Large intestine (tissue), 3 donors: ENCODE results near the gene SLF2. TPM values are rescaled to one million over a fixed set of nuclear protein-coding genes. Genes with fewer than 3 reads are reported as not detected.

ENCODE experiments used
- DNase-seq, 2 donors: peaks; one replicate each; pipeline versions ENCODE4 v3.0.0 to v3.0.0-alpha.2; 2013
- H3K27ac ChIP-seq: one replicate; pipeline ENCODE4 v1.5.1; 2013; ENCODE audit warnings: low read length
- H3K27me3 ChIP-seq: 2 replicates; pipeline ENCODE4 v1.6.1; 2013; ENCODE audit warnings: low read length; ENCODE audit not compliant: control insufficient read depth, insufficient read depth
- H3K36me3 ChIP-seq: 2 replicates; pipeline ENCODE4 v1.6.1; 2013; ENCODE audit warnings: low read length; ENCODE audit not compliant: control insufficient read depth, insufficient read depth
- H3K4me1 ChIP-seq: one replicate; pipeline ENCODE4 v1.6.1; 2013; ENCODE audit warnings: low read length; ENCODE audit not compliant: control insufficient read depth, insufficient read depth
- H3K4me3 ChIP-seq: one replicate; pipeline ENCODE4 v1.5.1; 2013; ENCODE audit warnings: low read length
- H3K9me3 ChIP-seq: one replicate; pipeline ENCODE4 v1.6.1; 2013; ENCODE audit warnings: mild to moderate bottlenecking, low read depth, low read length, moderate library complexity; ENCODE audit not compliant: control insufficient read depth
- WGBS: methylation state at CpG from one replicate; pipeline ENCODE4 v1.1.5; 2013; ENCODE audit warnings: low lambda C conversion rate; ENCODE audit not compliant: insufficient coverage; 5-methylcytosine and 5-hydroxymethylcytosine counted together
- polyA plus RNA-seq: library from polyadenylated mRNA; unstranded; fragments of 120-200 nt; gene quantifications from one replicate; pipeline ENCODE4 v1.2.1, GENCODE V29; 2013

Gene SLF2
- polyA plus RNA-seq, 1 donor: 29.1 TPM

DNA sequence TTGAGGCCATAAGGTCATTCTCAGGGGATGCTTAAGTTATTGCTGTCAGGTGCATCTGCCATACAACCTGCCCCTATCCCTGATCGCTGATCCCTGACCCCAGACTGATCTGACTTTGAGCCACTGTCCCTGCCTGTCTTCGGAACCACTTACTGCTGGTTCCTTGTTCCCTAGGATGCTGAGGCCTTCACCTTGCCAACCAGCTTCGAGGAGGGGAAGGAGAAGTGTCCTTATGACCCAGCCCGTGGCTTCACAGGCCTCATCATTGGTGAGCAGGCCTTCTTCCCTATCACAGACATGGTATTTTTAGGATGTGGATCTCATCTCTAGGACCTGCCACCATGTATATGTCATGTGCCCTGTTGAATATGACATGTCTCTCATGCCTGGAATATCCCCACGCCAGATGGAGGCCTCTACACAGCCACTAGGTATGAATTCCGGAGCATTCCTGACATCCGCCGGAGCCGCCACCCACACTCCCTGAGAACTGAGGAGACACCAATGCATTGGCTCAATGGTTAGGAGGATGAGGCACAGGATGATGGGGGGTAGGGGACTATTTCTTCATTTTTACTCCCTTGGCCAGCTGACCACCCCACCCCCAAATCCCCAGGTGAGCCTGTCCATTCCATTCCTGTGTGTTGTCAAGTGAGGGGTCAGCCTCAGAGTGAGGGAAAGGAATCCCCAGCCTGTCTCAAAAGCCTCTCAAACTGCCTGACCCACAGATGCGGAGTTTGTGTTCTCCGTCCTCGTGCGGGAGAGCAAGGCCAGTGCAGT is 65.5 kb downstream of the SLF2 start:
- no peak overlapping the region for H3K4me3 ChIP-seq
- H3K4me1 ChIP-seq: no peaks in the 10 kb centered on the region
- no peaks in the 10 kb centered on the region for H3K9me3 ChIP-seq
- peaks cover 90% of the 10 kb centered on the region for H3K36me3 ChIP-seq
- H3K27ac ChIP-seq: no peak overlapping the region
- H3K27me3 ChIP-seq: no peaks in the 10 kb centered on the region
- WGBS: no CpG with 5 or more reads among the region's 13 CpGs
- DNase-seq: no peak

DNA sequence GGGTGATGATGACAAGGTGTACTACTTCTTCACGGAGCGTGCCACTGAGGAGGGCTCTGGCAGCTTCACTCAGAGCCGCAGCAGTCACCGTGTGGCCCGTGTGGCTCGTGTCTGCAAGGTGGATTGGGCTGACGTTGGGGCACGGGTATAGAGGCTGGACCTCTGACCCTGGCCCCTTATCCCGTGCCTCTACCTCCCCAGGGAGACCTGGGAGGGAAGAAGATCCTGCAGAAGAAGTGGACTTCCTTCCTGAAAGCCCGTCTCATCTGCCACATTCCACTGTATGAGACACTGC is 66.1 kb downstream of the SLF2 start:
- Histone ChIP-seq H3K27me3 (no peaks in the 10 kb centered on the region), H3K4me1 (no peaks in the 10 kb centered on the region), H3K9me3 (no peaks in the 10 kb centered on the region), H3K4me3 (no peak overlapping the region), H3K27ac (no peak overlapping the region), H3K36me3 (peaks cover 88% of the 10 kb centered on the region)
- no peak for DNase-seq
- WGBS: no CpG with 5 or more reads among the region's 10 CpGs

DNA sequence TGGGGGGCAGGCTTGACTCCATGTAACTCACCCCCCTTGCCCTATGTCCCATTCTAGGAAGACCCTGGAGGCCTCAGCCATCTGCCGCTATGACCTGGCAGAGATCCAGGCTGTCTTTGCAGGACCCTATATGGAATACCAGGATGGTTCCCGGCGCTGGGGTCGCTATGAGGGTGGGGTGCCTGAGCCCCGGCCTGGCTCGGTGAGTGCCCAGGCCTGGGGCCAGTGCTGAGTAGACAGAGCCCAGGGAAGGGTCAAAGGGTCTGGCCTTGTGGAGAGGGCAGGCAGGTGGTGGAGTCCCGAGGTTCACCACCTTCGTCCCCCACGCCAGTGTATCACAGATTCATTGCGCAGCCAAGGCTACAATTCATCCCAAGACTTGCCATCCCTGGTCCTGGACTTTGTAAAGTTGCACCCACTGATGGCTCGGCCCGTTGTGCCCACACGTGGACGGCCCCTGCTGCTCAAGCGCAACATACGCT is 67.1 kb downstream of the SLF2 start:
- WGBS: no CpG with 5 or more reads among the region's 16 CpGs
- Histone ChIP-seq H3K4me1 (no peaks in the 10 kb centered on the region), H3K27ac (no peak overlapping the region), H3K36me3 (peaks cover 90% of the 10 kb centered on the region), H3K9me3 (no peaks in the 10 kb centered on the region), H3K27me3 (no peaks in the 10 kb centered on the region), H3K4me3 (no peak overlapping the region)
- DNase-seq: no peak

DNA sequence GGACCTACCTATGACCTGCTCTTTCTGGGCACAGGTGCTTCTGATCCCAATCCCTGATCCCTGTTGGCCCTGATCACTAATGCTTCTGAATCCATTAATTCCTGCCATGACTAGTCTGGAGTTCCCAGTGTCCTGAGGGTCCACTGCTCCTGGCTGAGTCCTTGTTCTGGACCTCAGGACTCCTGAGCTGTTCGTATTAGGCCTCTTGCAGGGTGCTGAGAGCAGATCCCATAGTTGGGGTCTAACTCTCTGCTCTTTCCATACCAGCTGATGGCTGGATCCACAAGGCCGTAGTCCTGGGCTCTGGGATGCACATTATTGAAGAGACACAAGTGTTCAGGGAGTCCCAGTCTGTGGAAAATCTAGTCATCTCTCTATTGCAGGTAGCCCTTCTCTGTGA is 67.5 kb downstream of the SLF2 start:
- Histone ChIP-seq H3K27ac (no peak overlapping the region), H3K4me3 (no peak overlapping the region), H3K4me1 (peaks cover 4% of the 10 kb centered on the region), H3K27me3 (no peaks in the 10 kb centered on the region), H3K9me3 (no peaks in the 10 kb centered on the region), H3K36me3 (peaks cover 90% of the 10 kb centered on the region)
- no peak for DNase-seq
- no CpG with 5 or more reads among the region's 2 CpGs for WGBS

DNA sequence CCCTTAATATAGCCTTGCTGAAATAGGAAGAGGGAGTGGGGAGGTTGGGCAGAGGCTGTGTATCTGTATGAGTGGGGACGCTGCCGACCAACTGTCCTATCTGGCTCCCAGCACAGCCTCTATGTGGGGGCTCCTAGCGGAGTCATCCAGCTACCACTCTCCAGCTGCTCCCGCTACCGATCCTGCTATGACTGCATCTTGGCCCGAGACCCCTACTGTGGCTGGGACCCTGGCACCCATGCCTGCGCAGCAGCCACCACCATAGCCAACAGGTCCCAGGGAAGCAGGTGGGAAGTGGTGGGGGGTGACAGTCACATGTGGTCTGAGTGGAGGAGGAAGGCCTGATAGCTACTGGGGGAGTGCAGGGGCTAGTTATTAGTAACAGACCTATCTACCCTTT is 67.9 kb downstream of the SLF2 start:
- H3K4me3 ChIP-seq: no peak overlapping the region
- H3K36me3 ChIP-seq: peaks cover 89% of the 10 kb centered on the region
- H3K9me3 ChIP-seq: no peaks in the 10 kb centered on the region
- no peaks in the 10 kb centered on the region for H3K27me3 ChIP-seq
- no CpG with 5 or more reads among the region's 7 CpGs for WGBS
- no peak for DNase-seq
- H3K27ac ChIP-seq: no peak overlapping the region
- peaks cover 8% of the 10 kb centered on the region for H3K4me1 ChIP-seq

DNA sequence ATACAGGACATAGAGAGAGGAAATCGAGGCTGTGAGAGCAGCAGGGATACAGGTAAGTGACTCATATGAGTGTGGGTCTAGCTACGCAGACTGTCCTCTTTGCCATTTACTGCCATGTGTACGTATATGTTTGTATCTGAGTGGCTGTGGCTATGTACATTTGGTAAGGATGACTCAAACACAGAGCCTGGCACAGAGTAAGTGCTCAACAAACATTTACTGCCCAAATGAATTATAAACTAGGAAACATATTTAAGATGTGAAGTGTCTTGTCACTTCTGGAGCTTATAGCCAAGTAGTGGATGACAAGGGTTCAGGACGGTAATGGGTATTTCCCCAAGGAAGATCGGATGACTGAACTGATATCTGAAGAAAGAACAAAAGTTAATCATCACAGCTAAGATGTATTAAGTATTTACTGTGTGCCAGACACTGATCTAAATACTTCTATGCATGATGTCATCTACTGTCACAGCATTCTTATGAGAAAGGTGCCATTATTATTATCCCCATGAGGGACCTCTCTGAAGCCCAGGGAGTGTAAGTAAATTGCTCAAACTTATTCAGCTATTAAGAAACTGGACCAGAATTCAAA is 68.5 kb downstream of the SLF2 start:
- no peak for DNase-seq
- H3K27ac ChIP-seq: no peak overlapping the region
- peaks cover 88% of the 10 kb centered on the region for H3K36me3 ChIP-seq
- no peaks in the 10 kb centered on the region for H3K9me3 ChIP-seq
- no CpG with 5 or more reads among the region's 5 CpGs for WGBS
- H3K27me3 ChIP-seq: no peaks in the 10 kb centered on the region
- H3K4me3 ChIP-seq: no peak overlapping the region
- peaks cover 14% of the 10 kb centered on the region for H3K4me1 ChIP-seq

DNA sequence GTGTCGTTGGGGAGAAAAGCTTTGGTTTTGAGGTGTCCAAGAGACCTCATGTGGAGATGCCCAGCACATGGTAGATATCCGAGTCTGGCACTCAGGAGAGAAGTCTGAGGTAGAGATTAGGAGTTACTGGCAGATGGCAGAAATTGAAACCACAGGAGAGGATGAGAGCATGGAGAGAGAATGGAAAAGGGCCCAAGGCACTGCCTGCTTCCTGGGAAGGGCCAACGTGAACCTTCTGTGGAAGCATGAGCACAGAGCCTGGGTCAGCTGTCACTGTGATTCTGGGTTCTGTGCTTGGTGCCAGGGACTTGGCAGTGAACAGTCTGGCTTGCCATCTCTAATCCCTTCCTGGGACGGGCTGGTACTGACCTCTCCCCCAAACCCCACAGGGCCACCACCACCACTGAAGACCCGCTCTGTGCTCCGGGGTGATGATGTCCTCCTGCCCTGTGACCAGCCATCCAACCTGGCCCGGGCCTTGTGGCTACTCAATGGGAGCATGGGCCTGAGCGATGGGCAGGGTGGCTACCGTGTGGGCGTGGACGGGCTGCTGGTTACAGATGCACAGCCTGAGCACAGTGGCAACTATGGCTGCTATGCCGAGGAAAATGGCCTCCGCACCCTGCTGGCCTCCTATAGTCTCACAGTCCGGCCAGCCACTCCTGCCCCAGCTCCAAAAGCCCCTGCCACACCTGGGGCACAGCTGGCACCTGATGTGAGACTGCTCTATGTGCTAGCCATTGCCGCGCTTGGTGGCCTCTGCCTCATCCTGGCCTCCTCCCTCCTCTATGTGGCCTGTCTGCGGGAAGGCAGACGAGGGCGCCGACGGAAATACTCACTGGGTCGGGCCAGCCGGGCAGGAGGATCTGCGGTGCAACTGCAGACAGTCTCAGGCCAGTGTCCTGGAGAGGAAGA is 70.4 kb downstream of the SLF2 start:
- WGBS: 100% methylated on average over 1 of the region's 24 CpGs
- no peak overlapping the region for H3K4me3 ChIP-seq
- no peaks in the 10 kb centered on the region for H3K9me3 ChIP-seq
- no peaks in the 10 kb centered on the region for H3K27me3 ChIP-seq
- DNase-seq: no peak
- H3K4me1 ChIP-seq: peaks cover 23% of the 10 kb centered on the region
- peaks cover 74% of the 10 kb centered on the region for H3K36me3 ChIP-seq
- no peak overlapping the region for H3K27ac ChIP-seq

DNA sequence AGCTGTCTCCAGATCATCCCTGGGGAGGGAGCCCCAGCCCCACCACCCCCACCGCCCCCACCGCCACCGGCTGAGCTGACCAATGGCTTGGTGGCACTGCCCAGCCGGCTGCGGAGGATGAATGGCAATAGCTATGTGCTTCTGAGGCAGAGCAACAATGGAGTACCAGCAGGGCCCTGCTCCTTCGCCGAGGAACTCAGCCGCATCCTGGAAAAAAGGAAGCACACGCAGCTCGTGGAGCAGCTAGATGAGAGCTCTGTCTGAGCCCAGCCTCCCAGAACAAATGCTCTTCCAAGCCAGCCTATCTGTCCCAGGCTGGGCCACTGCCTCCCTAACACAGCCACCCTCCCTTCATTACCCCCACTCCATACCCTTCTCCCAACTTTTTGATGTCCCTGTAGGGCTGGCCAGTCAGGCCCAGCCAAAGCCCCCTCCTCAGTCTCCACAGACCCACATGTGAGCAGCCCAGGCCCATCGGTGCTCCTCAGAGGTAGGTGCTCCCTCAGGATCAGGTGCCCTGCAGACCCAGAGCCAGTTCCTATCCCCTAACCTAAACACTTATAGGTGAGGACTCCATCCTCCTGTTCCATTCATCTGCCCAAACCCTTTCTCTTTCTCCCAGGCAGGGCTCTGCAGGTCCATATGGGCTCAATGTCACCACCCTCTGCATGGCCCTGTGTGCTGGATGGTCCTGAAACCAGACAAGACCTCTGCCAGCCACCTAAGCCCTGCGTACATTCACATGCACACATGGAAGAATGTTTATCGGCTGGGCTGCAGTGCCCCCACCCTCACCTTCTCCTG is 71.3 kb downstream of the SLF2 start:
- WGBS: no CpG with 5 or more reads among the region's 13 CpGs
- H3K27ac ChIP-seq: no peak overlapping the region
- H3K4me1 ChIP-seq: peaks cover 26% of the 10 kb centered on the region
- DNase-seq: no peak
- peaks cover 68% of the 10 kb centered on the region for H3K36me3 ChIP-seq
- no peaks in the 10 kb centered on the region for H3K9me3 ChIP-seq
- no peaks in the 10 kb centered on the region for H3K27me3 ChIP-seq
- H3K4me3 ChIP-seq: no peak overlapping the region

DNA sequence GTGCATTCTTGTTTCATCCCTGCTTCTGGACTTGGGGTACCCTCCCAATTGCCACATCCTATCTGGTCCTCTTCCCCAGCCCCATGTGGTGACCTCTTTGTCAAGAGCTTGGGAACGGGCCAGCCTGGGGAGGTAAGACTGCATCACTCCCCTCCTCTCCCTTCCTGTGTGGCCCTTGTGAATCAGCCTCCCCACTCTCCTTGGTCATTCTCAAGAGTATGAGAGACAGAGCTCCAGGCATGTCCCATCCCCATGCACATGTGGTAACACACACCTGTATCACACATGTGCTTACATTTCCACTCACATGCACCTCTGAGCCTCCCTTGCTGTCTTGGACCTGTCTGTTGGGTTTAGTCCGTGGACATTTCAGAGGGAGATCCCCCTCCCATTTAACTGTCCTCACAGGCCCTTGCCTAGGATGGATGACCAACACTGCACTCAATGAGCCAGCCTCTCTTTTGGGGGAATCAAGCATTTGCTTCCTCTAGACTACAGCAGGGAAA is 72.0 kb downstream of the SLF2 start:
- WGBS: no CpG with 5 or more reads among the region's 2 CpGs
- Histone ChIP-seq H3K9me3 (no peaks in the 10 kb centered on the region), H3K36me3 (peaks cover 69% of the 10 kb centered on the region), H3K4me1 (peaks cover 26% of the 10 kb centered on the region), H3K27me3 (no peaks in the 10 kb centered on the region), H3K4me3 (no peak overlapping the region), H3K27ac (peak overlapping the region; percentile 9)
- DNase-seq: no peak

DNA sequence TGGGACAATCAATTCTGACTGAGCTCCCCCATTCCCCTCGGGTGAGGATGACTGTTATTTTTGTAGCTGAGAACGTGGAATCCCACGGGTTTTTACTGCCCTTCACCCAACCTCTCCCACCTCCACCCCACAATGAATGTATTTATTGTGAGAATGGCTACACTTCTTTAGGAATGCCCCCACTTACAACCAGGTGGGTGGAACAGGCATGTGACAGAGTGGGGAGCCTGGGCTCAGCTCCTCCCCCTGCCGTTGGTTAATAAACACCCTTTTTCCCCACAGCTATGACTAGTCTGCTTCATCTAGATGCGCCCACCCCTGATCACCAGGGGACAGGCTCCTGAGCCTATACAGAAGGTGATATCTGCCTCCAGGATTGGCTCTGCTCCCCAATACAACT is 72.6 kb downstream of the SLF2 start:
- H3K36me3 ChIP-seq: peaks cover 68% of the 10 kb centered on the region

More for the DNA sequence above, 72.6 kb downstream of the SLF2 start:
- Histone ChIP-seq H3K27me3 (no peaks in the 10 kb centered on the region), H3K4me3 (no peak overlapping the region), H3K9me3 (no peaks in the 10 kb centered on the region), H3K27ac (peak overlapping the region; percentile 9), H3K4me1 (peaks cover 26% of the 10 kb centered on the region)
- no CpG with 5 or more reads among the region's 5 CpGs for WGBS
- DNase-seq: peak; percentile 31 to 60
